OCI-LY7 (cell line): Measurements from ENCODE around the gene ZNF335.

Experiments used
- EZH2phosphoT487 ChIP-seq: fragments of 200-600 bp; sonication (generic); IDR thresholded peaks from 2 replicates; pipeline ENCODE4 v1.6.1; 2018; ENCODE audit warnings: low read depth, borderline replicate concordance, mild to moderate bottlenecking, mixed run types, antibody characterized with exemption, low read length, moderate library complexity, mixed read lengths
- TF ChIP-seq, protein P1 (sequence below): fragments of 200-600 bp; sonication (generic); conservative IDR thresholded peaks from 2 replicates; pipeline ENCODE4 v1.5.1; 2014; ENCODE audit warnings: mild to moderate bottlenecking, antibody characterized with exemption, low read length, moderate library complexity, mixed read lengths

DNA sequence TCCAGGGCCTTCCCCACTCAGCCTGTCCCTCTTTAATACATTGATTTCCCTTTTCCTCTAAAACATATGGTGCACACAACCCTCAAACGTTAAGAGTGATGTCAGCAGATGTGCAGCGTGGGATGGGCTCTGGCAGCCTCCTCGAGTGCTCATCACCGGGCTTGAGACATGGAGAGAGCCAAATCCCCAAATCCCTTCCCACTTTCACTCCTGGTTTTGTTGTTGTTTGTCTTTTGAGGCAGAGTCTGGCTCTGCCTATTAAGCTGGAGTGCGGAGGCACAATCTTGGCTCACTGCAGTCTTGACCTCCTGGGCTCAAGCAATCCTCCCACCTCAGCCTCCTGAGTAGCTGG lies 54.2 kb downstream of the ZNF335 start:
- TF ChIP-seq, protein P1, sequence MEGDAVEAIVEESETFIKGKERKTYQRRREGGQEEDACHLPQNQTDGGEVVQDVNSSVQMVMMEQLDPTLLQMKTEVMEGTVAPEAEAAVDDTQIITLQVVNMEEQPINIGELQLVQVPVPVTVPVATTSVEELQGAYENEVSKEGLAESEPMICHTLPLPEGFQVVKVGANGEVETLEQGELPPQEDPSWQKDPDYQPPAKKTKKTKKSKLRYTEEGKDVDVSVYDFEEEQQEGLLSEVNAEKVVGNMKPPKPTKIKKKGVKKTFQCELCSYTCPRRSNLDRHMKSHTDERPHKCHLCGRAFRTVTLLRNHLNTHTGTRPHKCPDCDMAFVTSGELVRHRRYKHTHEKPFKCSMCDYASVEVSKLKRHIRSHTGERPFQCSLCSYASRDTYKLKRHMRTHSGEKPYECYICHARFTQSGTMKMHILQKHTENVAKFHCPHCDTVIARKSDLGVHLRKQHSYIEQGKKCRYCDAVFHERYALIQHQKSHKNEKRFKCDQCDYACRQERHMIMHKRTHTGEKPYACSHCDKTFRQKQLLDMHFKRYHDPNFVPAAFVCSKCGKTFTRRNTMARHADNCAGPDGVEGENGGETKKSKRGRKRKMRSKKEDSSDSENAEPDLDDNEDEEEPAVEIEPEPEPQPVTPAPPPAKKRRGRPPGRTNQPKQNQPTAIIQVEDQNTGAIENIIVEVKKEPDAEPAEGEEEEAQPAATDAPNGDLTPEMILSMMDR, result no peak
- TF ChIP-seq EZH2phosphoT487, result no peak
